Stimulated activated CD8-positive, alpha-beta memory T cell treated with anti-CD3 and anti-CD28 coated beads, Interleukin-12 subunit alpha, Interleukin-12 subunit beta, amount 100 ng/mL, for 24 hours (primary cell): Measurements from ENCODE around the gene KNDC1.

ENCODE experiments used
- DNase-seq: peaks from one replicate; pipeline ENCODE4 v3.0.0-alpha.2; 2020; ENCODE audit errors: extremely low read depth

Gene KNDC1

GRCh38 chr10:133191651-133192050 lies 31.6 kb downstream of the KNDC1 start:
- no peak for DNase-seq

GRCh38 chr10:133194151-133194550 lies 34.1 kb downstream of the KNDC1 start:
- DNase-seq: no peak

- no peak for DNase-seq
Observed at GRCh38 chr10:133195096-133195495, 35.1 kb downstream of the KNDC1 start.

GRCh38 chr10:133195611-133196010 lies 35.6 kb downstream of the KNDC1 start:
- no peak for DNase-seq

- DNase-seq: no peak
Observed at GRCh38 chr10:133196221-133196915, 36.3 kb downstream of the KNDC1 start.

DNA sequence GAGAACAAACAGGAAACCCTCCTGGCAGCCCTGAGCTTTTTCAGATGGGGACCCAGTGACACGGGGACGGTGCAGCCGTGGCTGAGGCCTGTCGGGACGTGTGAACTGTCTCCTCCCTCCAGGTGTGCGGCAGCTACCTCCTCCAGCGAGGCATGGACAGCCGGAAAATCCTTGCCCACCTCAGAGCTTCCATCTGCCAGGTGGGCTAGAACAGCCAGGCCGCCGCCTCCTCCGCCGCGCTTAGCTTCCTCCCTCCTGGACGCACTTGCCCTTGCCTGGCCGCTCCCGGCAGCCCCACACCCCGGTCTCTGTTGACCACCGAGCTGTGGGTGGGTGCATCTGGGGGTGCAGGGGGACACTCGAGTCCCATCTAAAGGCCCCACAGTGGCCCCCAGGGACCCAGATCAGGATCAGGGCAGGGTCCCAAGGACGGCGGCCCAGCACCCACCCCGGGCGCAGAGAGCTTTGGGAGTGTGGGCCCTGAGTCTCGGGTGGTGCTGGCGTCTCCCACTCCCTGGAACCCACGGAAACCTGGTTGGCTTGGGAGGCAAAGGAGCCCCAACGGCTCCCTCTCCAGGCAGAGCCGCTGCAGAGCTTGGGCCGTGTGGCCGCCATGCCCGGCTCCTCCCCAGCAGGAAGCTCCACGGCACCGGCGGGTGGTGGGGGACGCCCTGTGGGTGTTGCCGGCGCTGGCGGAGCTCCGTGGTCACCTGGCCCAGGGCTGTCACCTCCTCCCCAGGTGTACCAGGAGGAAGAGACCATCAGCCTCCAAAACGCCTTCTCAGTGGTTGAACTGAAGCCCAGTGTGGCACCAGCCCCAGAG lies 37.1 kb downstream of the KNDC1 start:
- no peak for DNase-seq

GRCh38 chr10:133197786-133198185 lies 37.8 kb downstream of the KNDC1 start:
- no peak for DNase-seq

DNA sequence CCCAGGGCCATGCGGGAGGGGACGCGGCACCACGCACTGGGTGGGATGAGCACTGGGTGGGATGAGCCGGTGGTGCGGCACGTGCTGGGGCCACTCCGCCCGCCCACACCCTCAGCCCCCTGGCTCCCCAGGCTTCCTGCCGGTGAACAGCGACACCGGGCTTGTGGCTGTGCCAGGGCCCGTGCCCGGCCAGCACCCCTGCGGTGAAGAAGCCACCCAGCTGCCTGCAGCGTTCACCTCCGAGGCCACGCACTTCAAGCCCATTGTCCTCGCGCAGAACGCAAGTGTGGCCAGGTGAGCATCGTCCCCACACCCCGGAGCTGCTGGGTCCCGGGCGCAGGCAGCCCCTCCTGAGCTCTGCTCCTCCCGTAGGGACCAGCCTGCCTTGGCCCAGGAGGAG lies 38.2 kb downstream of the KNDC1 start:
- no peak for DNase-seq

GRCh38 chr10:133198621-133199487 lies 38.8 kb downstream of the KNDC1 start:
- DNase-seq: no peak

DNA sequence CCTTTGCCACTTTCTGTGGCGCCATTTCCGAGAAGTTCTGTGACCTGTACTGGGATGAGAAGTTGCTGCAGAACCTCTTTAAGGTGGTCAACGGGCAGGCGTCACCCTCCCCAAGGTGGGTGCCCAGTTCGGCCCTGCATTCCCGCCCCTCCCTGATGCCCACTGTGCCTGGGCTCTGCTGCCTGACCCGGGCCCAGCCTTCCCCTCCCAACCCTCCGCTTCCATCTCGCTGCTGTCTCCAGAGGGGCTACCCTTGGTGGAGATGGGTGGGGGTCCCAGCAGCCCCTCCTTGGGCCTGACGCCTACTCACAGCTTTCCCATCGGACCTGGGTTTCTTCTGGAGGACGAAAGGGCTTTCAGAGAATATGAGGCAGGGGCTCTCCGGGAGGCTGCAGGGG lies 39.5 kb downstream of the KNDC1 start:
- DNase-seq: no peak

- no peak for DNase-seq
Observed at GRCh38 chr10:133199992-133200611, 40.1 kb downstream of the KNDC1 start.

- no peak for DNase-seq
Observed at GRCh38 chr10:133200621-133201031, 40.6 kb downstream of the KNDC1 start.

- no peak for DNase-seq
Observed at GRCh38 chr10:133201151-133201947, 41.3 kb downstream of the KNDC1 start.

DNA sequence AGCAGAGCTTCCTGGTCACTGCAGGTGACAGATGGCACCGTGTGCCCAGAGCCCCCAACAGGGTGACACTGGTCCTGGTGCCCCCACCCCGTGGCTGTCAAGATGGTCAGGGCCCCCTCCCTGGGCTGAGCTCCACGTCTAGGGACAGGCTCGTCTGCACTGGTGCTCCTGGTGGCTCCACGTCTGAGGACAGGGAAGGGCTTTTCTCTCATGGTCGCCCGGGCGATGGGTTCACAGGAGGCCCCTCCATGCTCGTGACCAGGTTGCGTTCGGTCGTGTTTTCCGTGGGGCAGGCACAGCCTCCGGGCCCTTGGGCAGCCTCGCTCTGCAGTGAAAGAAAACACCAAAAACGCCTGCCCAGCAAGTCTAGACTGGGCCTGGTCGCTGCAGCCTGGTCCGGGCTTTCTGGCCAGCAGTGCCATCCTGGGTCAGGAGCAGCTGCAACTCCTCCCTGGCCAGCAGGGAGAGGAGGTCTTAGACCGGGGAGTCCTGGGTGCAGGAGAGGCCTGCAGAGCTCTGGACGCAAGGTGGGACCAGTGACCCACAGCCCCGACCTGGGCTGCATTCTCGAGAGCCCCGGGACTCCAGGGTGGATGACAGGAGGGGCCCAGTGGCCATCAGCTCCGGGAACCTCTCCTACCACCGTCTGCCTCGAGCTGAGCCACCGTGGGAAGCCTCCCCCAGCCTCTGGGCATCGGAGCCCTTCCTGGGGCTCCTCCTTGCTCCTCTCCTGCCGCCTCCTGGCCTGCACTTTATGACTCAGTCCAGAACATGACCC lies 42.1 kb downstream of the KNDC1 start:
- DNase-seq: no peak

GRCh38 chr10:133202778-133203651 lies 43.0 kb downstream of the KNDC1 start:
- no peak for DNase-seq

- no peak for DNase-seq
Observed at GRCh38 chr10:133203652-133204195, 43.7 kb downstream of the KNDC1 start.

DNA sequence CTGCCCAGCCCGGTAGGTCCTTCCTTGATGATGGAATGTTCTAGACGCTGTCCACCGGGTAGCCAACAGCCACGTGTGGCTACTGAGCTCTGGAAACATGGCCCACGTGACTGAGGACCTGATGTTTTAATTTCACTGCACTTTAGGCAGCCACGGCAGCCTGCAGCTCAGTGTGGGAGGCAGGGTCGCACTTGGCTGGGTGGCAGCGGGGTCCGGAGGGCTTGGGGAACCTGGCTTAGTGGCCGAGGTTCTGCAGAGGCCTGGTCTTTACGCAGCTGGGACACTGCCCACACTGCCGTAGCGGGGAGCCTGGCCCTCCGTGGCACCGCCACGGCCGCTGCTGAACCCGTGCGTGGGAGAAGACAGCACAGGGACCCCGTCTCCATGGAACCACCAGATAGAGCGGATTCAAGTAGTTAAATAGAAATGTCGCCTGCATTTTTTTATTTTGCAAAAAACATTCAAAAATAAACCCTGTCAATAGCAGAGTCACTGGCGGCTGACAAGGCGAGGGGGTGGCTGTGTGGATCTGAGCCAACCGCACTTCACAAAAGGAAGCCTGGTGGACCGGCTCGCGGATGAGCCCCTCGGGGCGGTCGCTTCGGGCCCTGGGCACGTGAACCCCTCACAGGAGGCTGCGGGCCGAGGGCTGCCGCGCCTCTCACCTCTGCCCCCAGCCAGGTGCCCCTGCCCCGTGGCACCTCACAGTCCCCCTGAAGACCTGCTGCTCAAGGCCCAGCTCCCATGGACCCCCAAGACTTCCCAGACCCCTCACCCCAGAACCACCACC lies 44.4 kb downstream of the KNDC1 start:
- no peak for DNase-seq

DNA sequence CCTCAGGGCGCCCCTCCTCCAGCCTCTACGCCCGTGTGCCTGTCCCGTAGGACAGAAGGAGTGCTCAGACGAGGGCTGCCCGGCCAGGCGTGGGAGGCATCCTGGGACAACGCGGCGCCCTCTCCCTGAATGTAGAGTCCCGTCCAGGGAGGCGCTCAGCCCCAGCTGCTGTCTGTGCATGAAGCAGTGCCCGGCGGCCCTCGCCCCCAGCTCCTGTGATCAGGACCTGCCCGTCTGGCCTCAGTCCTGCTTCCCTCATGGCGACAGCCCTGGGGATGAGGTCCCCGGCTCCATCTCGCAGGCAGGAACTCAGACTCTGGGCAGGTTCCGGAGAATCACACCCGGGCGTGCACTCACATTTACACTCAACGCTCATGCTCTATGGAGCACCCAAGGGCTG lies 45.1 kb downstream of the KNDC1 start:
- no peak for DNase-seq
